ENCODE measurements around the gene LPIN1. TPM values are rescaled to one million over a fixed set of nuclear protein-coding genes. Genes with fewer than 3 reads are reported as not detected.

Gene LPIN1
- total RNA-seq, 1 experiment from 2014 or later: 4.4 TPM

GRCh38 chr2:11709293-11709692 lies 37.1 kb upstream of the LPIN1 start:
- no peak overlapping the region for H3K4ac ChIP-seq (ENCODE audit: low read depth, low read length)
- H3K23ac ChIP-seq (ENCODE audit: insufficient read length, low read depth, low read length): no peak overlapping the region
- H2BK15ac ChIP-seq (ENCODE audit: low read depth, low read length): no peak overlapping the region
- no peak overlapping the region for H3K56ac ChIP-seq (ENCODE audit: insufficient read length, low read depth, low read length)
- Mint-ChIP-seq H3K4me1 (no peaks in the 10 kb centered on the region), H3K27ac (no peak overlapping the region), H3K9me3 (peaks cover 5 to 9% of the 10 kb centered on the region in 2 experiments), H3K36me3 (ENCODE audit: insufficient read depth in 1 of 3, low read depth in 3 of 3) (peaks cover 0 to 5% (median 4%) of the 10 kb centered on the region in 3 experiments; a peak in 5 of 7 replicates), H3K27me3 (ENCODE audit: low read depth) (peaks cover 9% of the 10 kb centered on the region), H3K4me3 (no peak overlapping the region)
- no peaks in the 10 kb centered on the region for H3K27me3 ChIP-seq (ENCODE audit: insufficient read depth, low read length)
- no peak overlapping the region for H3T11ph ChIP-seq (ENCODE audit: low read length)
- H2BK20ac ChIP-seq (ENCODE audit: low read depth, low read length, poor library complexity, severe bottlenecking): no peak overlapping the region
- H3K23me2 ChIP-seq (ENCODE audit: insufficient read length, low read depth, low read length, poor library complexity, severe bottlenecking): no peaks in the 10 kb centered on the region
- no peak overlapping the region for H3K4me2 ChIP-seq (ENCODE audit: insufficient read depth, insufficient read length, low read length)
- no peak overlapping the region for H3K18ac ChIP-seq (ENCODE audit: insufficient read length, low read depth, low read length)
- H4K5ac ChIP-seq (ENCODE audit: insufficient read length, low read depth, low read length): no peak overlapping the region
- no peak overlapping the region for H3K27ac ChIP-seq (ENCODE audit: insufficient read length, low read depth, low read length)
- H3K9me3 ChIP-seq (ENCODE audit: control insufficient read depth, low read depth, low read length): no peaks in the 10 kb centered on the region
- H4K20me1 ChIP-seq (ENCODE audit: control insufficient read depth, insufficient read depth, insufficient read length): no peaks in the 10 kb centered on the region
- no peak overlapping the region for H4K8ac ChIP-seq (replicated peaks; ENCODE audit: insufficient read length, low read depth, low read length)
- DNase-seq: no peak
- no peak for TF ChIP-seq CTCF (conservative IDR thresholded peaks at IDR 0.05)
- H4K91ac ChIP-seq (ENCODE audit: insufficient read length, low read depth, low read length): no peak overlapping the region
- no peak overlapping the region for H2BK12ac ChIP-seq (ENCODE audit: insufficient read length, low read depth, low read length)
- no peaks in the 10 kb centered on the region for H3K79me1 ChIP-seq (ENCODE audit: insufficient read depth, low read depth, low read length, poor library complexity, severe bottlenecking)
- no CpG with 5 or more reads among the region's 8 CpGs for WGBS (ENCODE audit: extremely low coverage, insufficient read length, low lambda C conversion rate)
- no peak overlapping the region for H2AK5ac ChIP-seq (ENCODE audit: insufficient read length, low read length)
- H2BK5ac ChIP-seq (ENCODE audit: insufficient read length, low read length): no peak overlapping the region
- no peak overlapping the region for H2BK120ac ChIP-seq (ENCODE audit: low read depth, low read length, poor library complexity, severe bottlenecking)
- no peaks in the 10 kb centered on the region for H3K4me1 ChIP-seq (ENCODE audit: insufficient read depth, low read length)
- H3K79me2 ChIP-seq (ENCODE audit: insufficient read depth, low read length): no peaks in the 10 kb centered on the region
- H3K14ac ChIP-seq (ENCODE audit: insufficient read depth, low read length): no peak overlapping the region
- no peak overlapping the region for H3K9ac ChIP-seq (ENCODE audit: extremely low read depth, insufficient read length, low read length)
- H2AFZ ChIP-seq (ENCODE audit: low read length): no peak overlapping the region

All from H9 (cell line).